ENCODE data around the gene CTSF. TPM values are rescaled to one million over a fixed set of nuclear protein-coding genes. Genes with fewer than 3 reads are reported as not detected.

CTSF gene
- total and polyA plus RNA-seq, 2 of the 13 experiments (the other 11 are each of a cell fraction or from before 2014, with no cell fraction given): not detected

DNA sequence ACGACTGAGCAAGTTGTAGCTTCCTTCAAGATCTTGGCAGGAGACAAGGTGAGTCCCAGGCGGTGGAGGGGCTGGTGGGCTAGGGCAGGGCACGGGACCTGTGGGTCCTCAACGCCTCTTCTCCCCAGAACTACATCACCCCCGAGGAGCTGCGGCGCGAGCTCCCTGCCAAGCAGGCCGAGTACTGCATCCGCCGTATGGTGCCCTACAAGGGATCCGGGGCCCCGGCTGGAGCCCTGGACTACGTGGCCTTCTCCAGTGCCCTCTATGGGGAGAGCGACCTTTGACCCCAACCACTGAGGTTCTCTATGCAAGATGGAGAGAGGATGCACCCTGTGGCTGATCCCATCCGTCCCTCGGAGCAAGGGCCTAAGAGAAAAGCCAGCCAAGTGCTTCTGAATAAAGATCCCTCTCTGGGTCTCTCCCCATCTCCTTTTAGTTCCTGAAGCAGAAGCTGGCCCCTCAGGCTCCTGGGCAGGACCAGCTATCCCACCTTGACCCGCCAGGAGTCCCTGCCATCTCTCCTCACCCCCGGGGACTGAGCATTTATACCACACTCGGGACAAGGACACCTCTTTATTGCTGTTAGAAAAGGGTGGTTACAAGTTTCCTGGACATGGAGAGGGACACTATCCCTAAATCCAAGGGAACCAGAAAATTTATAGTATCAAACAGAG is 5.4 kb downstream of the CTSF start (continued):
- no peak for TF ChIP-seq ZXDC (CRISPR knock-in tag; IDR thresholded peaks at IDR 0.05)
- no peak for TF ChIP-seq ZNF615 (CRISPR knock-in tag; IDR thresholded peaks at IDR 0.05; ENCODE audit: borderline replicate concordance)
- TF ChIP-seq ELF1 (CRISPR knock-in tag; IDR thresholded peaks at IDR 0.05): no peak
- TF ChIP-seq GLMP (CRISPR knock-in tag; IDR thresholded peaks at IDR 0.05; ENCODE audit: borderline replicate concordance): no peak
- no peak for TF ChIP-seq ZNF512 (CRISPR knock-in tag; IDR thresholded peaks at IDR 0.05)
- no peak for TF ChIP-seq MEF2D (CRISPR knock-in tag; IDR thresholded peaks at IDR 0.05)
- TF ChIP-seq ZNF432 (CRISPR knock-in tag; IDR thresholded peaks at IDR 0.05; ENCODE audit: borderline replicate concordance): no peak
- TF ChIP-seq SPEN (CRISPR knock-in tag; IDR thresholded peaks at IDR 0.05; ENCODE audit: low read depth): no peak
- no peak for TF ChIP-seq ZNF224 (CRISPR knock-in tag; IDR thresholded peaks at IDR 0.05)
- no peak for TF ChIP-seq ZNF670 (CRISPR knock-in tag; IDR thresholded peaks at IDR 0.05; ENCODE audit: borderline replicate concordance)
- TF ChIP-seq, protein P1, sequence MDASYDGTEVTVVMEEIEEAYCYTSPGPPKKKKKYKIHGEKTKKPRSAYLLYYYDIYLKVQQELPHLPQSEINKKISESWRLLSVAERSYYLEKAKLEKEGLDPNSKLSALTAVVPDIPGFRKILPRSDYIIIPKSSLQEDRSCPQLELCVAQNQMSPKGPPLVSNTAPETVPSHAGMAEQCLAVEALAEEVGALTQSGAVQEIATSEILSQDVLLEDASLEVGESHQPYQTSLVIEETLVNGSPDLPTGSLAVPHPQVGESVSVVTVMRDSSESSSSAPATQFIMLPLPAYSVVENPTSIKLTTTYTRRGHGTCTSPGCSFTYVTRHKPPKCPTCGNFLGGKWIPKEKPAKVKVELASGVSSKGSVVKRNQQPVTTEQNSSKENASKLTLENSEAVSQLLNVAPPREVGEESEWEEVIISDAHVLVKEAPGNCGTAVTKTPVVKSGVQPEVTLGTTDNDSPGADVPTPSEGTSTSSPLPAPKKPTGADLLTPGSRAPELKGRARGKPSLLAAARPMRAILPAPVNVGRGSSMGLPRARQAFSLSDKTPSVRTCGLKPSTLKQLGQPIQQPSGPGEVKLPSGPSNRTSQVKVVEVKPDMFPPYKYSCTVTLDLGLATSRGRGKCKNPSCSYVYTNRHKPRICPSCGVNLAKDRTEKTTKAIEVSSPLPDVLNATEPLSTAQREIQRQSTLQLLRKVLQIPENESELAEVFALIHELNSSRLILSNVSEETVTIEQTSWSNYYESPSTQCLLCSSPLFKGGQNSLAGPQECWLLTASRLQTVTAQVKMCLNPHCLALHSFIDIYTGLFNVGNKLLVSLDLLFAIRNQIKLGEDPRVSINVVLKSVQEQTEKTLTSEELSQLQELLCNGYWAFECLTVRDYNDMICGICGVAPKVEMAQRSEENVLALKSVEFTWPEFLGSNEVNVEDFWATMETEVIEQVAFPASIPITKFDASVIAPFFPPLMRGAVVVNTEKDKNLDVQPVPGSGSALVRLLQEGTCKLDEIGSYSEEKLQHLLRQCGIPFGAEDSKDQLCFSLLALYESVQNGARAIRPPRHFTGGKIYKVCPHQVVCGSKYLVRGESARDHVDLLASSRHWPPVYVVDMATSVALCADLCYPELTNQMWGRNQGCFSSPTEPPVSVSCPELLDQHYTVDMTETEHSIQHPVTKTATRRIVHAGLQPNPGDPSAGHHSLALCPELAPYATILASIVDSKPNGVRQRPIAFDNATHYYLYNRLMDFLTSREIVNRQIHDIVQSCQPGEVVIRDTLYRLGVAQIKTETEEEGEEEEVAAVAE (CRISPR knock-in tag; IDR thresholded peaks at IDR 0.05; ENCODE audit: borderline replicate concordance): no peak
- no peak for TF ChIP-seq SALL1 (CRISPR knock-in tag; IDR thresholded peaks at IDR 0.05)
- TF ChIP-seq TCF7 (IDR thresholded peaks at IDR 0.05; ENCODE audit: low read depth): no peak
- no peak for TF ChIP-seq ZNF773 (CRISPR knock-in tag; IDR thresholded peaks at IDR 0.05; ENCODE audit: borderline replicate concordance)
